Neural progenitor cell (in vitro differentiated cells): Measurements from ENCODE around the gene TBATA. TPM values are rescaled to one million over a fixed set of nuclear protein-coding genes. Genes with fewer than 3 reads are reported as not detected.

Source experiments
- DNase-seq: peaks from one replicate; pipeline ENCODE4 v3.0.0-alpha.2; 2016; ENCODE audit warnings: low spot score
- H2AFZ ChIP-seq: fragments of 200-600 bp; sonication (generic); replicated peaks from 2 replicates; pipeline ENCODE4 v1.6.1; 2016; ENCODE audit warnings: antibody characterized with exemption
- H3F3A ChIP-seq: fragments of 200-600 bp; sonication (generic); 2 replicates; pipeline ENCODE4 v1.6.1; 2016; ENCODE audit warnings: antibody characterized with exemption, low read depth
- H3K27ac ChIP-seq: fragments of 200-600 bp; sonication (generic); 2 replicates; pipeline ENCODE4 v1.5.1; 2016; ENCODE audit warnings: mild to moderate bottlenecking
- H3K27me3 ChIP-seq: fragments of 200-600 bp; sonication (generic); 2 replicates; pipeline ENCODE4 v1.6.1; 2016; ENCODE audit warnings: mild to moderate bottlenecking, moderate library complexity
- H3K36me3 ChIP-seq: fragments of 200-600 bp; sonication (generic); 2 replicates; pipeline ENCODE4 v1.5.1; 2016
- H3K4me1 ChIP-seq: fragments of 200-600 bp; sonication (generic); 2 replicates; pipeline ENCODE4 v1.6.1; 2016; ENCODE audit warnings: mixed run types
- H3K4me2 ChIP-seq: fragments of 200-600 bp; sonication (generic); 2 replicates; pipeline ENCODE4 v1.6.1; 2016
- H3K4me3 ChIP-seq: fragments of 200-600 bp; sonication (generic); 2 replicates; pipeline ENCODE4 v1.5.1; 2016
- H3K79me2 ChIP-seq: fragments of 200-600 bp; sonication (generic); 2 replicates; pipeline ENCODE4 v1.6.1; 2016; ENCODE audit warnings: low read depth
- H3K9ac ChIP-seq: fragments of 200-600 bp; sonication (generic); 2 replicates; pipeline ENCODE4 v1.6.1; 2016
- H3K9me3 ChIP-seq: fragments of 200-600 bp; sonication (generic); 2 replicates; pipeline ENCODE4 v1.5.1; 2016; ENCODE audit warnings: low read depth
- H4K20me1 ChIP-seq: fragments of 200-600 bp; sonication (generic); 2 replicates; pipeline ENCODE4 v1.6.1; 2016; ENCODE audit warnings: low read depth
- H3K27ac Mint-ChIP-seq: 3 replicates; pipeline ENCODE4 v1.8.0; 2021; ENCODE audit warnings: mixed read lengths
- H3K27me3 Mint-ChIP-seq: 2 replicates; pipeline ENCODE4 v1.8.0; 2022; ENCODE audit warnings: low read depth, mild to moderate bottlenecking, inconsistent platforms, moderate library complexity, mixed read lengths; ENCODE audit not compliant: insufficient read depth
- H3K36me3 Mint-ChIP-seq: 3 replicates; pipeline ENCODE4 v1.8.0; 2021; ENCODE audit warnings: mixed read lengths
- H3K4me1 Mint-ChIP-seq: 3 replicates; pipeline ENCODE4 v1.8.0; 2021; ENCODE audit warnings: mixed read lengths
- H3K4me3 Mint-ChIP-seq: 3 replicates; pipeline ENCODE4 v1.8.0; 2021; ENCODE audit warnings: mild to moderate bottlenecking, moderate library complexity, mixed read lengths
- H3K9me3 Mint-ChIP-seq: 3 replicates; pipeline ENCODE4 v1.8.0; 2020; ENCODE audit warnings: mixed read lengths
- EZH2 ChIP-seq: fragments of 200-600 bp; sonication (generic); IDR thresholded peaks from 2 replicates; pipeline ENCODE4 v1.6.1; 2017; ENCODE audit warnings: antibody characterized with exemption, mild to moderate bottlenecking, moderate library complexity
- EZH2phosphoT487 ChIP-seq: fragments of 200-600 bp; sonication (generic); IDR thresholded peaks from 2 replicates; pipeline ENCODE4 v1.6.1; 2017; ENCODE audit warnings: antibody characterized with exemption
- total RNA-seq: library from RNA; depleted of rRNA; stranded (reverse); fragments of >200 nt; gene quantifications from 2 replicates; pipeline ENCODE4 v1.2.3, GENCODE V29; 2015; ENCODE audit warnings: low replicate concordance
- TF ChIP-seq, protein P1 (sequence below): fragments of 200-600 bp; sonication (generic); IDR thresholded peaks from 2 replicates; pipeline ENCODE4 v1.5.1; 2017; ENCODE audit warnings: antibody characterized with exemption, mild to moderate bottlenecking

The TBATA gene
- total RNA-seq, 1 donor from 2014 or later = not detected

GRCh38 chr10:70809726-70810125 is 24.5 kb upstream of the TBATA start:
- H3K36me3 Mint-ChIP-seq = no peaks in the 10 kb centered on the region
- no peak overlapping the region for H3K4me3 ChIP-seq
- H3K9ac ChIP-seq = no peak overlapping the region
- no peak overlapping the region for H3K4me2 ChIP-seq
- peak overlapping the region; percentile 18 for H3K27ac Mint-ChIP-seq
- H3K9me3 Mint-ChIP-seq = no peaks in the 10 kb centered on the region
- DNase-seq = no peak
- H3K4me3 Mint-ChIP-seq = no peak overlapping the region
- peaks cover 11% of the 10 kb centered on the region for H3K4me1 Mint-ChIP-seq
- no peaks in the 10 kb centered on the region for H3K36me3 ChIP-seq
- no peaks in the 10 kb centered on the region for H3K79me2 ChIP-seq
- H2AFZ ChIP-seq = no peak overlapping the region
- no peaks in the 10 kb centered on the region for H3F3A ChIP-seq
- no peaks in the 10 kb centered on the region for H3K27me3 ChIP-seq
- TF ChIP-seq EZH2 = no peak
- TF ChIP-seq, protein P1, sequence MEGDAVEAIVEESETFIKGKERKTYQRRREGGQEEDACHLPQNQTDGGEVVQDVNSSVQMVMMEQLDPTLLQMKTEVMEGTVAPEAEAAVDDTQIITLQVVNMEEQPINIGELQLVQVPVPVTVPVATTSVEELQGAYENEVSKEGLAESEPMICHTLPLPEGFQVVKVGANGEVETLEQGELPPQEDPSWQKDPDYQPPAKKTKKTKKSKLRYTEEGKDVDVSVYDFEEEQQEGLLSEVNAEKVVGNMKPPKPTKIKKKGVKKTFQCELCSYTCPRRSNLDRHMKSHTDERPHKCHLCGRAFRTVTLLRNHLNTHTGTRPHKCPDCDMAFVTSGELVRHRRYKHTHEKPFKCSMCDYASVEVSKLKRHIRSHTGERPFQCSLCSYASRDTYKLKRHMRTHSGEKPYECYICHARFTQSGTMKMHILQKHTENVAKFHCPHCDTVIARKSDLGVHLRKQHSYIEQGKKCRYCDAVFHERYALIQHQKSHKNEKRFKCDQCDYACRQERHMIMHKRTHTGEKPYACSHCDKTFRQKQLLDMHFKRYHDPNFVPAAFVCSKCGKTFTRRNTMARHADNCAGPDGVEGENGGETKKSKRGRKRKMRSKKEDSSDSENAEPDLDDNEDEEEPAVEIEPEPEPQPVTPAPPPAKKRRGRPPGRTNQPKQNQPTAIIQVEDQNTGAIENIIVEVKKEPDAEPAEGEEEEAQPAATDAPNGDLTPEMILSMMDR = no peak
- TF ChIP-seq EZH2phosphoT487 = no peak
- no peaks in the 10 kb centered on the region for H3K9me3 ChIP-seq
- no peaks in the 10 kb centered on the region for H3K4me1 ChIP-seq
- peaks cover 2% of the 10 kb centered on the region for H3K27me3 Mint-ChIP-seq
- H3K27ac ChIP-seq = no peak overlapping the region
- H4K20me1 ChIP-seq = no peaks in the 10 kb centered on the region

GRCh38 chr10:70809011-70809611 is 23.9 kb upstream of the TBATA start:
- Histone ChIP-seq H3K4me1 (no peaks in the 10 kb centered on the region), H4K20me1 (no peaks in the 10 kb centered on the region), H3F3A (no peaks in the 10 kb centered on the region), H3K27me3 (no peaks in the 10 kb centered on the region), H3K9me3 (no peaks in the 10 kb centered on the region), H3K4me2 (no peak overlapping the region), H3K9ac (no peak overlapping the region), H3K79me2 (no peaks in the 10 kb centered on the region), H3K27ac (no peak overlapping the region), H2AFZ (no peak overlapping the region), H3K4me3 (no peak overlapping the region), H3K36me3 (no peaks in the 10 kb centered on the region)
- no peak overlapping the region for H3K27ac Mint-ChIP-seq
- TF ChIP-seq, protein P1 = no peak
- TF ChIP-seq EZH2phosphoT487 (no peak), EZH2 (no peak)
- H3K4me1 Mint-ChIP-seq = peaks cover 11% of the 10 kb centered on the region
- H3K27me3 Mint-ChIP-seq = peaks cover 2% of the 10 kb centered on the region
- H3K36me3 Mint-ChIP-seq = no peaks in the 10 kb centered on the region
- H3K9me3 Mint-ChIP-seq = no peaks in the 10 kb centered on the region
- H3K4me3 Mint-ChIP-seq = no peak overlapping the region
- DNase-seq = no peak

- Histone ChIP-seq H4K20me1 (no peaks in the 10 kb centered on the region), H2AFZ (no peak overlapping the region), H3K4me3 (no peak overlapping the region), H3F3A (no peaks in the 10 kb centered on the region), H3K79me2 (no peaks in the 10 kb centered on the region), H3K36me3 (no peaks in the 10 kb centered on the region), H3K4me2 (no peak overlapping the region), H3K4me1 (no peaks in the 10 kb centered on the region), H3K27ac (no peak overlapping the region), H3K9me3 (no peaks in the 10 kb centered on the region), H3K27me3 (no peaks in the 10 kb centered on the region), H3K9ac (no peak overlapping the region)
- no peak for TF ChIP-seq EZH2phosphoT487
- TF ChIP-seq EZH2 = no peak
- TF ChIP-seq, protein P1 = no peak
- H3K4me1 Mint-ChIP-seq = peaks cover 11% of the 10 kb centered on the region
- peaks cover 2% of the 10 kb centered on the region for H3K27me3 Mint-ChIP-seq
- DNase-seq = no peak
- no peaks in the 10 kb centered on the region for H3K9me3 Mint-ChIP-seq
- H3K4me3 Mint-ChIP-seq = no peak overlapping the region
- H3K36me3 Mint-ChIP-seq = no peaks in the 10 kb centered on the region
- no peak overlapping the region for H3K27ac Mint-ChIP-seq
Measured at GRCh38 chr10:70807556-70807955, 22.4 kb upstream of the TBATA start.
